HG02763 (cell line): Measurements from ENCODE around the gene ZMPSTE24.
"Not testable (repeated sequence)": the region's sequence is repeated elsewhere in the genome, so short reads cannot be mapped to it uniquely, and the experiment has no call there.

Experiments used
- ATAC-seq: cut with Tn5 transposase; IDR thresholded peaks from one replicate; pipeline ENCODE4 v1.9.1; 2021; ENCODE audit warnings: mild to moderate bottlenecking, moderate library complexity; ENCODE audit not compliant: unreplicated experiment

The ZMPSTE24 gene

GRCh38 chr1:40257688-40258444 lies at the start of gene ZMPSTE24:
Gene ZMPSTE24, plus strand, starts transcription at chr1:40258236. Its CDS starts 36 bp downstream, at chr1:40258272.
- peak; percentile 93 for ATAC-seq

GRCh38 chr1:40210511-40211204 lies 47.4 kb upstream of the ZMPSTE24 start:
- ATAC-seq = no peak

DNA sequence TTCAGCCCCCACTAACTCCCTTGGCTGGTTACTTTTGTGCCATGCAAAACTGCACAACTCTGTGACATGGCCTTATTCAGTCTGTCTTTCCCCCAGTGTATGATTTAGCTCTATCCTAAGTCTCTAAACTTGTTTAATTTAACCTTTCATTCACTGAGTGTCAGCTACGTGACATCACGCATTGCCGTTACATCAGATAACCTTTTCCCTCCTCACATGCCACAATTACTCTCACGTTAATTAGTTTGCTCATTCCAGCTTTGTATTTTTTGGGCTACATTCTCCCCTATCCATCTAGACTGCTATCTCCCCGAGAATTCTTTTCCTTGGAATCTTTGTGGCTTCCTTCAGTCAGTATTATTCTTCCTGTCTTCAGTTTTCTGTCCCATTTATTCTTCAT lies 39.7 kb upstream of the ZMPSTE24 start:
- ATAC-seq = no peak

- ATAC-seq = not testable (repeated sequence)
These were observed 36.5 kb upstream of the ZMPSTE24 start for GRCh38 chr1:40221471-40221905.

GRCh38 chr1:40221977-40222772 lies 35.9 kb upstream of the ZMPSTE24 start:
- ATAC-seq = no peak

DNA sequence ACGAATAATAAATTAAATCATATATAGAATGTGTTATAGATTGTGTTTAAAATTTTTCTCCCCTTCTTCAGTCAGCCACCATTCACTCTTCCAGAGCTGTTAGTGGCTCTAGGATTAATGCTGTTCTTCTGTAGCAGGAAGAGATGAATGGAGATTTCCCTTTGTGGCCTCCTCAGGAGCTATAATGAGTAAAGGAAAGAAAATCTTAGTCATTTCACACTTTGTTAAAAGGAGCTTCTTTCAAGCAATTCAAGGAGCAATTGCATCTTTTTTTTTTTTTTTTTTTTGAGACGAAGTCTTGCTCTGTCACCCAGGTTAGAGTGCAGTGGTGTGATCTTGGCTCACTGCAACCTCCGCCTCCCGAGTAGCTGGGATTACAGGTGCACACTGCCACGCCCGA lies 34.0 kb upstream of the ZMPSTE24 start:
- no peak for ATAC-seq

- no peak for ATAC-seq
These were observed 31.8 kb upstream of the ZMPSTE24 start for GRCh38 chr1:40226192-40226591.

- ATAC-seq = peak; percentile 84
These were observed 25.6 kb upstream of the ZMPSTE24 start for GRCh38 chr1:40232444-40232843.

DNA sequence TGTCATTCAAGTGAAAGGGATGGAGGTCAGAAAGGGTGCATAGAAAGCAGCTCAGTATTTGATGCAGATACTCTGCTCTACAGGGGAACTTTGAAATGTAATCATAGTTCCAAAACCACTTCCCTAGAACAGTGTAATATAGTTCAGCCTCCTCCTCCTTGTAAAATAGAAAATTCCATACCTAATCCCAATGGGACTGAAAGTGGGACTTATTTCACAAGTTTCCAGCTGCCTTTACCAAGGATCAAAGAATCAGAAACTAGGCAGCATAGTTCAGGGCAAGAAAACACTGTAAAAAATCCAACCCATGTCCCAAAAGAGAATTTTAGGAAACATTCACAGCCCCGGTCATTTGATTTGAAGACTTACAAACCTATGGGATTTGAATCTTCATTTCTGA lies 18.4 kb upstream of the ZMPSTE24 start:
- no peak for ATAC-seq

- ATAC-seq = no peak
These were observed 17.6 kb upstream of the ZMPSTE24 start for GRCh38 chr1:40240390-40240789.

- no peak for ATAC-seq
These were observed 16.7 kb upstream of the ZMPSTE24 start for GRCh38 chr1:40241362-40241761.

DNA sequence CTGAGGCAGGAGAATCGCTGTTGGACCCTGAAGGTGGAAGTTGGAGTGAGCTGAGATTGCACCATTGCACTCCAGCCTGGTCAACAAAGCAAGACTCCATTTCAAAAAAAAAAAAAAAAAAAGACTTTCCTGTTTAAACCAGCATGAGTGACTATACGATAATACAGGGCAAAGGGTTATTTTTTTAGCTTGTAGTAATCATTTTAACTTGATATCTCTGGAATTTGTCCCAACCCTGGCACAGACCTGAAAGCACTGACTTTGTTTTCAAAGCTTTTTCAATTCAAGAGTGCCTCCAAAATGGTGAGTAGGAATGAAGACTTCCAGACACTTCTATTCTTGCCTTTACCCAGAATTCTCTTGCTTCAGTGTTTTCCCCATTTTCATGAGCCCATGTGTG lies 14.7 kb upstream of the ZMPSTE24 start:
- no peak for ATAC-seq

- ATAC-seq = no peak
These were observed 13.8 kb upstream of the ZMPSTE24 start for GRCh38 chr1:40244138-40244744.

DNA sequence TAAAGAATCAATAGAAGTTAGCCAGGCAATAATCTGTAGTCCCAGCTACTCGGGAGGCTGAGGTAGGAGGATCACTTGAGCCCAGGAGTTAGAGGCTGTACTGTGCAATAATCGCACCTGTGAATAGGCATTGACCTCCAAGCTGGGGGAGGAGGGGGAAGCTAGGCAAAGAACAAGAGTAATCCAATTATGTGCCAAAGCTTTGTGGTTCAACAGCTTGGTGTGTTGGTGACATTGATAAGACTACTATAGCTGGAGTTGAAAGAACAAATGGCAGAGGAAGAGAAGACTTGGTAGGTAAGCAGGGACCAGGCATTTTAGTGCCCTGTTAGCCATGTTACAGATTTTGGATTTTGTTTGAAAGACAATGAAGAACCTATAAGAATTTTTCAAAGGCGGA lies 12.3 kb upstream of the ZMPSTE24 start:
- no peak for ATAC-seq

DNA sequence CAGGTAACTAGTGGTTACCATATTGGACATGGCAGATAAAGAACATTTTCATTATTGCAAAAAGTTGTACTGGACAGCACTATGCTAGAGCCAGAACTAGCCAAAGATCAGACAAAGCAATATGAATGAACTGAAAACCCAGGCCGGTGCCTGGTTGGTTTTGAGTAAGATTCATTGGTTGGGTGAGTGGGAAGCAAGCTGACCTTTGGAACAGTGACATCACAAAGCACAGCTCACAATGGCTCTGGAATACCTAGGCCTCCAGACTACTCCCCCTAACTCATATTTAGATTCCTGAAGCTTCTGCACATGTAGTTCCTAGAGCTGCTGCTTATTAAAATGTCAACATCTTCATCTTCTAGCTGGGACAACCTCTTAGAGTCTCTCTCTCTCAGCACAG lies 10.4 kb upstream of the ZMPSTE24 start, which contains the start of gene TMCO2:
TMCO2 (plus strand) TSS at position 283 of the 400 bp plus-strand sequence; CDS start at position 340, 57 bp downstream.
- ATAC-seq = no peak

GRCh38 chr1:40248412-40248811 lies 9.6 kb upstream of the ZMPSTE24 start:
- ATAC-seq = no peak

GRCh38 chr1:40251456-40251855 lies 6.6 kb upstream of the ZMPSTE24 start:
- no peak for ATAC-seq

GRCh38 chr1:40252601-40253000 lies 5.4 kb upstream of the ZMPSTE24 start:
- ATAC-seq = no peak

- ATAC-seq = no peak
These were observed 2.8 kb upstream of the ZMPSTE24 start for GRCh38 chr1:40255231-40255630.

DNA sequence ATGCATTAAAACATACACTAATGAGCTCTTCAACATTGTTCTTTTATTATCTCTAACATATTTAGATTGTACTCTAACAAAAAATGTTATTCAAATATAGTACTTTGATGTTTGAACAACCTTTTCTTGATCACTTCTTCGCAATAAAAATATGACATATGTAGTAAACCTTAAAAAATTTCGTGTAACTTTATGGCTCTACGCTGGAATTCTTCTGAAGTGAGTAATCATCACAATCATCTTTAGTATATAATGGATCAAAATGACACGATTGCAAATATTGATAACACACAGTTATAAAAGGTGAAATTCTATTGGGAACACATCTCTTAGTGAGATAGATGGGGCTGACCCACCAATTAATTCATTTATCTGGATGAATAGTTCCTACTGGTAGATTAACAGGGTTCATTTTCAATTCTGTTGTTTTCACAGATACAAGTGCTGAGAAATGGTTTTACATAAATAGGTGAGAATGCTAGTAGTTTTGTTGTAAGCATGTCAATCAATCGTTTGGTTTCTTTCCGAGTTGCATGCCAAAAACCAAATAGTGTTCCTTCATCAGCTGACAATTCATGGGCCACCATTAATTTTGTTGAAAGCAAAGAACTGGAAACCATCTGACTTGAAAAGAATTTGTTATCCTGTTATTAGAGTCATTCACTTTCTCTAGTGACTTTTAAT lies 1.5 kb upstream of the ZMPSTE24 start:
- no peak for ATAC-seq
